Testis (tissue), 3 donors: ENCODE results near the gene ZNF367. TPM values are rescaled to one million over a fixed set of nuclear protein-coding genes. Genes with fewer than 3 reads are reported as not detected.

Experiments
- DNase-seq: peaks from one replicate; pipeline ENCODE4 v3.0.0-alpha.2; 2019
- H3K27ac ChIP-seq, 2 donors: fragments of 200-600 bp; sonication (generic); one replicate each; pipeline ENCODE4 v1.5.1; 2019
- H3K27me3 ChIP-seq: fragments of 200-600 bp; sonication (generic); one replicate; pipeline ENCODE4 v1.5.1; 2019
- H3K36me3 ChIP-seq: fragments of 200-600 bp; sonication (generic); one replicate; pipeline ENCODE4 v1.5.1; 2017; ENCODE audit warnings: low read depth; ENCODE audit errors: missing control alignments
- H3K4me1 ChIP-seq: fragments of 200-600 bp; sonication (generic); one replicate; pipeline ENCODE4 v1.5.1; 2019
- H3K4me3 ChIP-seq, 2 donors: fragments of 200-600 bp; sonication (generic); one replicate each; pipeline ENCODE4 v1.5.1; 2017 to 2019
- H3K9me3 ChIP-seq: fragments of 200-600 bp; sonication (generic); one replicate; pipeline ENCODE4 v1.5.1; 2017
- POLR2A ChIP-seq: fragments of 450-650 bp; IDR thresholded peaks from one replicate; pipeline ENCODE4 v1.6.1; 2017; ENCODE audit warnings: antibody characterized with exemption, mild to moderate bottlenecking, moderate library complexity
- WGBS, 2 donors: methylation state at CpG; one replicate each; pipeline ENCODE4 v1.1.5; 2018; 5-methylcytosine and 5-hydroxymethylcytosine counted together
- intact Hi-C: fragments of 100-400 bp; cut with DNase I; formaldehyde crosslinking; loops from one replicate; pipeline ENCODE4 v1.15.1; 2023; ENCODE audit warnings: low total_unique reads
- polyA plus RNA-seq: library from polyadenylated mRNA; stranded (reverse); fragments of 350-450 nt; fragmentation: Illumina TruSeq; extraction: RNeasy Lipid Tissue Mini Kit (QIAGEN cat#74804); gene quantifications from one replicate; pipeline ENCODE4 v1.2.3, GENCODE V29; 2014; ENCODE audit warnings: low read depth, low replicate concordance; ENCODE audit not compliant: insufficient read depth
- total RNA-seq, 2 donors: library from RNA; depleted of rRNA; stranded (reverse); fragments of >200 nt; gene quantifications; one replicate each; pipeline ENCODE4 v1.2.3, GENCODE V29; 2016
- TF ChIP-seq, protein P1 (sequence below), 3 experiments: fragments of 450-650 bp in 2 of 3; fragments of 200-600 bp in 1 of 3; sonication (generic) in 1 of 3; IDR thresholded peaks; one replicate each; pipeline ENCODE4 v1.5.1; 2016 to 2019; ENCODE audit warnings: antibody characterized with exemption in 3 of 3, mild to moderate bottlenecking in 2 of 3, moderate library complexity in 1 of 3

Gene ZNF367
- total and polyA plus RNA-seq, 3 donors from 2014 or later: 6.9 to 11.3 (median 10.6) TPM

DNA sequence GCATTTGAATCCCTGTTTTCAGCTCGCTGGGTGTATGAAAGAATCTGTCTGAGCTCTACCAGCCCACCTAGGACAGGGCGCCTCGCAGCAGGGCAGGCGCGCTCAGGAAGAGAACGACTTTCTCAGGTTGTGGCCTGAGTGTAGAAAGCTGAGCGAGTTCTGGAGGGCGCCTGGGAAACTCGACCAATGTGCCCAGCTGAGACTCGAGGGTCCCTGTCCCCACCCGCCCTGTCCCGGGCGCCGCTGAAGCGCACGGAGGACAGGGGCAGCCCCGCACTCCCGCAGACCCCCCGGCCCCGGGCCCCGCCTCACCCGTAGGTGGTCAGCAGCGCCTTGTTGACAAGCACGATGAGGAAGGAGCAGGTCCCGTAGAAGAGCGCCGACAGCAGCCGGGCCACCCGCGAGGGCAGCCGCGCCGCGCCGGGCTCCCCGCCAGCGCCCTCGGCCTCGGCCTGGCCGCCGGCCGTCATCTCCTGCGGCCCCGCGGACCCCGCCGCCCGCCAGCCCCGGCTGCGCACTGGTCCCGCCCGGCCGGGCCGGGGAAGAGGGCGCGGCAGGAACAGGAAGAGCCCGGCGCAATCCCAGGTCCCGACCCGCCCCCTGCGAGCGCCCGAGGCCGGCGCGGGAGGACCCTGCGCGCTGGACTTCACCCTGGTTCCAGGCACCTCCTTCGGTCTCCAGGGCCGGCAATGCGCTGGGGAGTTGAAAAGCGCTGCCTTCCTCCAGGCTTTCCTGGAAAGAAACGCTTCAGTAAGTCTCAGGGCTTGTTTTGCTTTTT, 34.8 kb downstream of the ZNF367 start, which contains the start of gene SLC35D2:
TSS of gene SLC35D2 (minus strand) at position 547 of the 778 bp plus-strand sequence. CDS start at position 470, 77 bp downstream.
- H3K9me3 ChIP-seq: no peaks in the 10 kb centered on the region
- whole genome bisulfite sequencing, 2 donors: 0 to 1% methylated on average over 17 to 53 of the region's 73 CpGs
- peak within 1 kb of the TSS; percentile 82 to 86 for H3K27ac ChIP-seq
- peak; percentile 64 for DNase-seq
- no peaks in the 10 kb centered on the region for H3K4me1 ChIP-seq
- intact Hi-C loops: no loop called here
- H3K4me3 ChIP-seq: peak within 1 kb of the TSS; percentile 72 to 73
- no peak for TF ChIP-seq POLR2A
- TF ChIP-seq, protein P1, sequence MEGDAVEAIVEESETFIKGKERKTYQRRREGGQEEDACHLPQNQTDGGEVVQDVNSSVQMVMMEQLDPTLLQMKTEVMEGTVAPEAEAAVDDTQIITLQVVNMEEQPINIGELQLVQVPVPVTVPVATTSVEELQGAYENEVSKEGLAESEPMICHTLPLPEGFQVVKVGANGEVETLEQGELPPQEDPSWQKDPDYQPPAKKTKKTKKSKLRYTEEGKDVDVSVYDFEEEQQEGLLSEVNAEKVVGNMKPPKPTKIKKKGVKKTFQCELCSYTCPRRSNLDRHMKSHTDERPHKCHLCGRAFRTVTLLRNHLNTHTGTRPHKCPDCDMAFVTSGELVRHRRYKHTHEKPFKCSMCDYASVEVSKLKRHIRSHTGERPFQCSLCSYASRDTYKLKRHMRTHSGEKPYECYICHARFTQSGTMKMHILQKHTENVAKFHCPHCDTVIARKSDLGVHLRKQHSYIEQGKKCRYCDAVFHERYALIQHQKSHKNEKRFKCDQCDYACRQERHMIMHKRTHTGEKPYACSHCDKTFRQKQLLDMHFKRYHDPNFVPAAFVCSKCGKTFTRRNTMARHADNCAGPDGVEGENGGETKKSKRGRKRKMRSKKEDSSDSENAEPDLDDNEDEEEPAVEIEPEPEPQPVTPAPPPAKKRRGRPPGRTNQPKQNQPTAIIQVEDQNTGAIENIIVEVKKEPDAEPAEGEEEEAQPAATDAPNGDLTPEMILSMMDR (IDR thresholded peaks at IDR 0.05): no peak
- no peaks in the 10 kb centered on the region for H3K36me3 ChIP-seq
- no peaks in the 10 kb centered on the region for H3K27me3 ChIP-seq

DNA sequence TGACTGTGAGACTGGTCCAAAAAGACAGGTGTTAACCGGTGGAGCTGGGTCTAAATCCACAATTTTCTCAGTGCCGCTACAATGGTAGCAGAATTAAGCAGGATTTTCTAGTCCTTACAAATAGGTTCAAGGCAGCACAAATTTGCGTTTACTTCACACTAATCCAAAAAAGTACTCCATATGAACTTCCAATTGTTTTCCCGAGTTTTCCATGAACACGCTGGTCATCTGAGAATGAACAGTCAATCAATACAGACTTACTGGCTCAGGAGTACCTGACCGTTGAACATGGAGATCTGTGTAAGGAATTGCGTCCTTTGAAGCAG, 35.4 kb downstream of the ZNF367 start:
- 22 to 29% methylated on average over 7 of the region's 7 CpGs for WGBS, 2 donors
- Histone ChIP-seq H3K4me3 (peak overlapping the region; percentile 72 to 73), H3K4me1 (no peaks in the 10 kb centered on the region), H3K27me3 (no peaks in the 10 kb centered on the region), H3K9me3 (no peaks in the 10 kb centered on the region), H3K27ac (peak overlapping the region; percentile 82 to 86), H3K36me3 (no peaks in the 10 kb centered on the region)
- no peak for DNase-seq
- intact Hi-C loops: no loop called here
- no peak for TF ChIP-seq POLR2A
- TF ChIP-seq, protein P1 (IDR thresholded peaks at IDR 0.05): no peak

GRCh38 chr9:96382175-96382574, 36.0 kb downstream of the ZNF367 start:
- no peak overlapping the region for H3K4me3 ChIP-seq

GRCh38 chr9:96381696-96382095, 36.5 kb downstream of the ZNF367 start:
- no peaks in the 10 kb centered on the region for H3K27me3 ChIP-seq
- H3K9me3 ChIP-seq: no peaks in the 10 kb centered on the region
- DNase-seq: no peak
- no peak overlapping the region for H3K4me3 ChIP-seq
- no peak for TF ChIP-seq POLR2A
- TF ChIP-seq, protein P1 (IDR thresholded peaks at IDR 0.05): no peak
- no peaks in the 10 kb centered on the region for H3K4me1 ChIP-seq
- H3K36me3 ChIP-seq: no peaks in the 10 kb centered on the region
- intact Hi-C loops: no loop called here
- H3K27ac ChIP-seq: no peak overlapping the region
- WGBS, 2 donors: 81 to 87% methylated on average over 4 of the region's 4 CpGs

More at GRCh38 chr9:96382175-96382574, 36.0 kb downstream of the ZNF367 start:
- Histone ChIP-seq H3K27me3 (no peaks in the 10 kb centered on the region), H3K27ac (no peak overlapping the region), H3K9me3 (no peaks in the 10 kb centered on the region), H3K36me3 (no peaks in the 10 kb centered on the region), H3K4me1 (no peaks in the 10 kb centered on the region)
- intact Hi-C loops: no loop called here
- TF ChIP-seq, protein P1 (IDR thresholded peaks at IDR 0.05): no peak
- TF ChIP-seq POLR2A: no peak
- WGBS, 2 donors: 74 to 87% methylated on average over 2 of the region's 2 CpGs
- DNase-seq: no peak

DNA sequence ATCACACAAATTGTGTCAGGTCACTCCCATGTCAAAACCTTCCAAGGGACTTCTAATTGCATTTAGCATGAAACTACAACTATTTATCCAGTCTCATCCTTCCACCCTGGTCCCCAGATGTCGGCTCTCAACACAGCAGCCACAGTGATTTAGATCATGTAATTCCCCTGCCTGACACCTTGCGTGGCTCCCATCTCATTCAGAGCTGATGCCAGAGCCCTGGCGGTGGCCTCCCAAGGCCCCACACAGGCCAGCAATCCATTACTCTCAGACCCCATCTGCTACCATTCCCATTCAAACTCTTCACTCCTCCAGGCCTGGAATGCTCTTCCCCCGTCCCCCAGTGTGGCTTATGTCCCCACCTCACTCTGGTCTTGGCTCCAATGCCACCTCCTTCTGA, 37.0 kb downstream of the ZNF367 start:
- Histone ChIP-seq H3K9me3 (no peaks in the 10 kb centered on the region), H3K4me3 (no peak overlapping the region), H3K27ac (no peak overlapping the region), H3K4me1 (no peaks in the 10 kb centered on the region), H3K36me3 (no peaks in the 10 kb centered on the region), H3K27me3 (no peaks in the 10 kb centered on the region)
- no peak for DNase-seq
- TF ChIP-seq POLR2A: no peak
- TF ChIP-seq, protein P1 (IDR thresholded peaks at IDR 0.05): no peak
- intact Hi-C loops: no loop called here
- 92 to 96% methylated on average over 4 of the region's 4 CpGs for WGBS, 2 donors
